Lung (tissue), 12 donors: ENCODE measurements around the gene CDKN3. TPM values are rescaled to one million over a fixed set of nuclear protein-coding genes. Genes with fewer than 3 reads are reported as not detected.
"Not testable (repeated sequence)": the region's sequence is repeated elsewhere in the genome, so short reads cannot be mapped to it uniquely, and the experiment has no call there.

Experiments used
- ATAC-seq: fragments of 200-7000 bp; cut with Tn5 transposase; one replicate; pipeline ENCODE4 v1.9.1; 2020; ENCODE audit warnings: moderate number of reproducible peaks; ENCODE audit not compliant: insufficient read depth, low FRiP score
- DNase-seq, 3 donors: peaks; one replicate each; pipeline ENCODE4 v3.0.0-alpha.2; 2013 to 2017
- H3K27ac ChIP-seq, 2 donors: one replicate each; pipeline ENCODE4 v1.5.1; 2013; ENCODE audit warnings: mild to moderate bottlenecking in 2 of 2, moderate library complexity in 2 of 2, control low read depth in 1 of 2, inconsistent platforms in 1 of 2, low read depth in 1 of 2, low read length in 1 of 2
- H3K27me3 ChIP-seq, 3 donors: one replicate each; pipeline ENCODE4 v1.5.1; 2013; ENCODE audit warnings: low read length in 2 of 3; ENCODE audit not compliant: control insufficient read depth in 3 of 3, insufficient read depth in 3 of 3
- H3K36me3 ChIP-seq, 4 donors: one replicate each; pipeline ENCODE4 v1.5.1; 2013; ENCODE audit warnings: low read length in 4 of 4, mild to moderate bottlenecking in 1 of 4, moderate library complexity in 1 of 4; ENCODE audit not compliant: control insufficient read depth in 4 of 4, insufficient read depth in 4 of 4
- H3K4me1 ChIP-seq, 5 donors: one replicate each; pipeline ENCODE4 v1.5.1; 2013; ENCODE audit warnings: low read length in 5 of 5, mild to moderate bottlenecking in 2 of 5, moderate library complexity in 1 of 5; ENCODE audit not compliant: control insufficient read depth in 5 of 5, insufficient read depth in 5 of 5
- H3K4me3 ChIP-seq: one replicate; pipeline ENCODE4 v1.5.1; 2013; ENCODE audit warnings: mild to moderate bottlenecking, control low read depth, moderate library complexity
- H3K9ac ChIP-seq, 2 donors: one replicate each; pipeline ENCODE4 v1.5.1; 2013; ENCODE audit warnings: low read length in 2 of 2, control low read depth in 1 of 2; ENCODE audit not compliant: insufficient read depth in 1 of 2
- H3K9me3 ChIP-seq, 4 donors: one replicate each; pipeline ENCODE4 v1.5.1; 2013; ENCODE audit warnings: low read length in 3 of 4, mild to moderate bottlenecking in 1 of 4, moderate library complexity in 1 of 4; ENCODE audit not compliant: control insufficient read depth in 4 of 4, insufficient read depth in 3 of 4
- CTCF ChIP-seq: IDR thresholded peaks from 2 replicates; pipeline ENCODE4 v1.5.1; 2012; ENCODE audit warnings: mild to moderate bottlenecking; ENCODE audit errors: control extremely low read depth, extremely low read depth
- WGBS, 2 donors: extraction: QIAGEN DNeasy Blood & Tissue Kit; methylation state at CpG; one replicate each; pipeline ENCODE4 v1.1.7; 2013; 5-methylcytosine and 5-hydroxymethylcytosine counted together
- polyA plus RNA-seq, 2 donors: library from polyadenylated mRNA; stranded (reverse); fragments of 200-250 nt; gene quantifications; one replicate each; pipeline ENCODE4 v1.2.1, GENCODE V29; 2013
- total RNA-seq, 2 donors: library from RNA; depleted of rRNA in 1 of 2; stranded (reverse); fragments of >200 nt in 1 of 2; gene quantifications; one replicate each; pipeline ENCODE4 v1.2.1, GENCODE V29; 2014 to 2021
- donor health status: control.
- donor health status: control.
- donor health status: Bipolar disorder and iron deficiency.
- donor health status: healthy.
- donor health status: DM: yes; HTN: yes; CAD: no.

The CDKN3 gene
- total and polyA plus RNA-seq, 4 donors = 1.5 to 5.7 (median 4.6) TPM

GRCh38 chr14:54455363-54455762, 58.6 kb downstream of the CDKN3 start:
- no peaks in the 10 kb centered on the region for H3K27me3 ChIP-seq
- no peak overlapping the region for H3K27ac ChIP-seq
- no peak overlapping the region for H3K9ac ChIP-seq
- 83 to 86% methylated on average over 1 of the region's 1 CpG for WGBS, 2 donors
- H3K4me1 ChIP-seq = no peaks in the 10 kb centered on the region
- DNase-seq (no peak), ATAC-seq (no peak)
- H3K36me3 ChIP-seq = no peaks in the 10 kb centered on the region
- no peak for TF ChIP-seq CTCF
- H3K9me3 ChIP-seq = peaks cover 0 to 2% (median 0%) of the 10 kb centered on the region in 4 donors
- H3K4me3 ChIP-seq = no peak overlapping the region

GRCh38 chr14:54456820-54457608, 60.2 kb downstream of the CDKN3 start:
- H3K27me3 ChIP-seq, H3K9me3 ChIP-seq, ATAC-seq, H3K4me3 ChIP-seq, H3K4me1 ChIP-seq, H3K9ac ChIP-seq, H3K27ac ChIP-seq, H3K36me3 ChIP-seq, DNase-seq: not testable (repeated sequence)
- WGBS, 2 donors = 75 to 90% methylated on average over 1 of the region's 1 CpG

GRCh38 chr14:54457609-54457996, 60.8 kb downstream of the CDKN3 start:
- DNase-seq (no peak), ATAC-seq (no peak)
- Histone ChIP-seq H3K27me3 (no peaks in the 10 kb centered on the region), H3K9me3 (peaks cover 0 to 2% (median 0%) of the 10 kb centered on the region in 4 donors), H3K4me3 (no peak overlapping the region), H3K27ac (no peak overlapping the region), H3K9ac (no peak overlapping the region), H3K4me1 (no peaks in the 10 kb centered on the region), H3K36me3 (no peaks in the 10 kb centered on the region)
- 46 to 65% methylated on average over 3 of the region's 3 CpGs for WGBS, 2 donors
- TF ChIP-seq CTCF = no peak

GRCh38 chr14:54458536-54458935, 61.7 kb downstream of the CDKN3 start:
- ATAC-seq, H3K9me3 ChIP-seq, H3K4me3 ChIP-seq, H3K27me3 ChIP-seq, H3K9ac ChIP-seq, H3K4me1 ChIP-seq, H3K36me3 ChIP-seq, H3K27ac ChIP-seq, DNase-seq: not testable (repeated sequence)
